ENCODE results near the gene ZSCAN9. TPM values are rescaled to one million over a fixed set of nuclear protein-coding genes. Genes with fewer than 3 reads are reported as not detected.

ZSCAN9 gene
- total and polyA plus RNA-seq, 4 experiments from 2014 or later = 1.2 to 4.4 (median 3.4) TPM

DNA sequence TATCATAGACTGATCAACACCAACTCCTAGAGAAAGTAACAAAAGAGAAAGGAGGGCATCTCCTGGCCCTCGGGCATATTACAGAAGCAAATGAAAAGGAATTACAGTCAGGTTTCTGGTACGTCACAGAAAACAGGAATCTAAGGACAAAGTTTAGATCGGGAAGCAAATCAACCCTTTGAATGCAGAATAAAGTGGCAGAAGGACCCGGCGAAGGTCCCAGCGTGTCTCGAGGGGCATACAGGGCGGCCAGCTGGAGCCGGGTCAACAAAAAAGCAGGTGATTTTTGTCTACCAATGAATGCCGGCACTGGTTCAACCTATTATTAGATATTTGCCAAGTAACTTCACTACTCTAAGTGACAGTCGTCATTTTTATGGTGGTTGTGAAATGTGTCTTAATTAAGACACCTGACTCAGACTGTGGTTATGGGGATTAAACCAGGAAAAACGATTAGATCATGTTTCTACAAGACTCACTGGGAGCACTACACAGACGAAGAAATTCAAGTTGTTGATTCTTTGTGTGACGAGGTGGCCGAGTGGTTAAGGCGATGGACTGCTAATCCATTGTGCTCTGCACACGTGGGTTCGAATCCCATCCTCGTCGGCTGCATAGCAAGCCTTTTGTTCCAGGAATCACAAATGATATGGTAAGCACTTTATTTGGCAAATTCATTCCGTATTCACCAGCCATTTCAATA, 12.4 kb upstream of the ZSCAN9 start:
- H3K4me3 ChIP-seq (ENCODE audit: low read length in 2 of 2) = no peak overlapping the region
- peaks cover 0 to 3% of the 10 kb centered on the region in 2 donors for H3K36me3 Mint-ChIP-seq
- peaks cover 64 to 75% of the 10 kb centered on the region in 2 donors for H3K27me3 Mint-ChIP-seq
- POLR2A ChIA-PET (ENCODE audit: partially characterized antibody) = no interaction called here
- peaks cover 0 to 18% (median 9%) of the 10 kb centered on the region in 8 donors for H3K9me3 Mint-ChIP-seq
- H3K4me1 Mint-ChIP-seq = peaks cover 6 to 26% (median 21%) of the 10 kb centered on the region in 4 donors
- peak overlapping the region in 5 of 8 donors; percentile 35 to 67 (median 47) for H3K4me3 Mint-ChIP-seq
- peaks cover 21% of the 10 kb centered on the region for H3K4me1 ChIP-seq (ENCODE audit: insufficient read depth, low read length)
- H3K27ac Mint-ChIP-seq = no peak overlapping the region
- DNase-seq = no peak
- peaks cover 60% of the 10 kb centered on the region for H3K27me3 ChIP-seq (ENCODE audit: insufficient read depth, low read length)
- intact Hi-C loops (cut with micrococcal nuclease) = no loop called here
- H3K36me3 ChIP-seq (ENCODE audit: insufficient read depth, low read length) = no peaks in the 10 kb centered on the region
- CTCF ChIA-PET (ENCODE audit: partially characterized antibody) = no interaction called here
- no peak overlapping the region for H3K27ac ChIP-seq (ENCODE audit: low read depth, low read length)
- H3K9me3 ChIP-seq (ENCODE audit: control insufficient read depth in 1 of 2, low read length in 2 of 2) = no peaks in the 10 kb centered on the region

GRCh38 chr6:28213213-28213523, 11.9 kb upstream of the ZSCAN9 start:
- H3K4me3 Mint-ChIP-seq = no peak overlapping the region
- H3K4me1 Mint-ChIP-seq = peaks cover 6 to 21% (median 16%) of the 10 kb centered on the region in 4 donors
- H3K27ac Mint-ChIP-seq = no peak overlapping the region
- Histone ChIP-seq H3K27me3 (ENCODE audit: insufficient read depth, low read length) (peaks cover 55% of the 10 kb centered on the region), H3K4me1 (ENCODE audit: insufficient read depth, low read length) (peaks cover 16% of the 10 kb centered on the region), H3K9me3 (ENCODE audit: control insufficient read depth in 1 of 2, low read length in 2 of 2) (no peaks in the 10 kb centered on the region), H3K27ac (ENCODE audit: low read depth, low read length) (no peak overlapping the region), H3K36me3 (ENCODE audit: insufficient read depth, low read length) (no peaks in the 10 kb centered on the region), H3K4me3 (ENCODE audit: low read length in 2 of 2) (no peak overlapping the region)
- H3K9me3 Mint-ChIP-seq = peaks cover 0 to 16% (median 6%) of the 10 kb centered on the region in 8 donors
- H3K27me3 Mint-ChIP-seq = peaks cover 62 to 75% of the 10 kb centered on the region in 2 donors
- POLR2A ChIA-PET (ENCODE audit: partially characterized antibody) = no interaction called here
- H3K36me3 Mint-ChIP-seq = peaks cover 0 to 3% of the 10 kb centered on the region in 2 donors
- no peak for DNase-seq
- intact Hi-C loops (cut with micrococcal nuclease) = no loop called here
- CTCF ChIA-PET (ENCODE audit: partially characterized antibody) = interaction anchor here (1.7 kb wide), 1 partner anchor 12 kb away, joined by 3 read pairs; no protein-coding TSS in a partner anchor

GRCh38 chr6:28215425-28215824, 9.7 kb upstream of the ZSCAN9 start:
- Mint-ChIP-seq H3K4me3 (no peak overlapping the region), H3K27ac (no peak overlapping the region), H3K9me3 (peaks cover 0 to 4% (median 3%) of the 10 kb centered on the region in 8 donors), H3K27me3 (peaks cover 52 to 74% of the 10 kb centered on the region in 2 donors), H3K4me1 (peaks cover 6 to 21% (median 14%) of the 10 kb centered on the region in 4 donors), H3K36me3 (no peaks in the 10 kb centered on the region)
- no peak overlapping the region for H3K4me3 ChIP-seq (ENCODE audit: low read length in 2 of 2)
- H3K27me3 ChIP-seq (ENCODE audit: insufficient read depth, low read length) = peaks cover 34% of the 10 kb centered on the region
- H3K36me3 ChIP-seq (ENCODE audit: insufficient read depth, low read length) = no peaks in the 10 kb centered on the region
- CTCF ChIA-PET (ENCODE audit: partially characterized antibody) = no interaction called here
- no peak for DNase-seq
- intact Hi-C loops (cut with micrococcal nuclease) = no loop called here
- no peak overlapping the region for H3K27ac ChIP-seq (ENCODE audit: low read depth, low read length)
- H3K4me1 ChIP-seq (ENCODE audit: insufficient read depth, low read length) = peaks cover 15% of the 10 kb centered on the region
- POLR2A ChIA-PET (ENCODE audit: partially characterized antibody) = no interaction called here
- H3K9me3 ChIP-seq (ENCODE audit: control insufficient read depth in 1 of 2, low read length in 2 of 2) = no peaks in the 10 kb centered on the region

- Histone ChIP-seq H3K9me3 (ENCODE audit: control insufficient read depth in 1 of 2, low read length in 2 of 2) (no peaks in the 10 kb centered on the region), H3K27me3 (ENCODE audit: insufficient read depth, low read length) (peaks cover 20% of the 10 kb centered on the region), H3K4me1 (ENCODE audit: insufficient read depth, low read length) (peaks cover 1% of the 10 kb centered on the region), H3K36me3 (ENCODE audit: insufficient read depth, low read length) (no peaks in the 10 kb centered on the region), H3K27ac (ENCODE audit: low read depth, low read length) (no peak overlapping the region), H3K4me3 (ENCODE audit: low read length in 2 of 2) (no peak overlapping the region)
- peak overlapping the region in 5 of 8 donors; percentile 14 to 65 (median 39) for H3K4me3 Mint-ChIP-seq
- H3K27me3 Mint-ChIP-seq = peaks cover 52 to 72% of the 10 kb centered on the region in 2 donors
- peaks cover 0 to 8% (median 3%) of the 10 kb centered on the region in 4 donors for H3K4me1 Mint-ChIP-seq
- intact Hi-C loops (cut with micrococcal nuclease) = no loop called here
- CTCF ChIA-PET (ENCODE audit: partially characterized antibody) = no interaction called here
- H3K9me3 Mint-ChIP-seq = peaks cover 0 to 6% (median under 1%) of the 10 kb centered on the region in 8 donors
- POLR2A ChIA-PET (ENCODE audit: partially characterized antibody) = interaction anchor here (1.7 kb wide), 1 partner anchor 76 kb away, joined by 3 read pairs; the partner anchor contains the start of gene ZKSCAN8
- no peak for DNase-seq
- no peak overlapping the region for H3K27ac Mint-ChIP-seq
- no peaks in the 10 kb centered on the region for H3K36me3 Mint-ChIP-seq
Measured at GRCh38 chr6:28217890-28218289, 7.2 kb upstream of the ZSCAN9 start.

DNA sequence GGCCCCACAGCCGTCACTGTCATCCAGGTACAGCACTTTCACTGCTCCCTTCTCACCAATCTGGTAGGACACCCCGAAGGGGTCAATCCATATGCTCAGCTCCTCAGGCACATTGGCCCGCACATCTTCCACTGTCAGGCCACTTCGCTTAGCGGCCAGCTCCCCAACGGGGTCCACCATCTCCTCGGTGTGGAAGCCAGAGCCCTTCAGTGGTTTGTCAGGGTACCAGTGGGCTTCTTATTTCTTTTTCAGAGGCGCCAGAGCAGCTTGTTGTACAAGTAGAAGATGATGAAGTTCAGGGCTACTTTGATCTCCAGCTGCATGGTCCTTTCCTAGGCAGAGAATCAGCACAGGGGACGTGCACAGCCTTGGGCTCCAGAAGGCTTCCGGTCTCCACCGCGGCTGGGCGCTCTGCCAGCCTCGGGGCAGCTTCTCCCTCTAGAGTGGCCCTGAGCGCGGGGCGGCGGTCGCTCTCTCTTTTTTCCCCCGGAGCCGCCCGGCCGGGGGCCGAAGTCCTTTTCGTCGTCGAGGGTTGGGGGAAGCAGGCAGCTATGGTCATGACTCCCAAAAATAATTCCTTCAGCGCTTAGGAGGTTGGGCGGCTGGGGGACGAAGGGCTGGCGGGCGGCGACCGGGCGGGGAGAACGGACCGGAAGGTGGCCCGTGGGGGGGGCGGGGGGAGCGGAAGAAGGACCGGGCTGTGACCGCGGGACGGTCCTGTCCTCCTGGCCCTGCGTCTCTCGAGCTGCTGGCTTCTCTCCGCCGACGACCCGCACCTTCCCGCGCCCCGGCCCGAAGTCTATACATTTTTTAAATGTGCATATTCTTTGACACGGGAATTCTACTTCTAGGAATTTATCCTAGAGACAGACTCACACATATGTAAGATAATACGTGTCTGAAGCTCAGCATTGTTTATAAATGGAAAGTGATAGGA, 6.5 kb upstream of the ZSCAN9 start:
- H3K4me3 ChIP-seq (ENCODE audit: low read length in 2 of 2) = peak overlapping the region in 1 of 2 donors; percentile 25
- Mint-ChIP-seq H3K4me3 (peak overlapping the region; percentile 70 to 83 (median 74)), H3K9me3 (peaks cover 0 to 6% (median under 1%) of the 10 kb centered on the region in 8 donors), H3K4me1 (peaks cover 0 to 4% (median under 1%) of the 10 kb centered on the region in 4 donors), H3K27me3 (peaks cover 55 to 71% of the 10 kb centered on the region in 2 donors), H3K27ac (no peak overlapping the region), H3K36me3 (no peaks in the 10 kb centered on the region)
- peaks cover 18% of the 10 kb centered on the region for H3K27me3 ChIP-seq (ENCODE audit: insufficient read depth, low read length)
- ChIA-PET CTCF (ENCODE audit: partially characterized antibody) (no interaction called here), POLR2A (ENCODE audit: partially characterized antibody) (interaction anchor here (1.7 kb wide), 1 partner anchor 77 kb away, joined by 3 read pairs; the partner anchor contains the start of gene ZKSCAN8)
- no peaks in the 10 kb centered on the region for H3K9me3 ChIP-seq (ENCODE audit: control insufficient read depth in 1 of 2, low read length in 2 of 2)
- H3K4me1 ChIP-seq (ENCODE audit: insufficient read depth, low read length) = no peaks in the 10 kb centered on the region
- DNase-seq = no peak
- intact Hi-C loops (cut with micrococcal nuclease) = no loop called here
- no peaks in the 10 kb centered on the region for H3K36me3 ChIP-seq (ENCODE audit: insufficient read depth, low read length)
- no peak overlapping the region for H3K27ac ChIP-seq (ENCODE audit: low read depth, low read length)

DNA sequence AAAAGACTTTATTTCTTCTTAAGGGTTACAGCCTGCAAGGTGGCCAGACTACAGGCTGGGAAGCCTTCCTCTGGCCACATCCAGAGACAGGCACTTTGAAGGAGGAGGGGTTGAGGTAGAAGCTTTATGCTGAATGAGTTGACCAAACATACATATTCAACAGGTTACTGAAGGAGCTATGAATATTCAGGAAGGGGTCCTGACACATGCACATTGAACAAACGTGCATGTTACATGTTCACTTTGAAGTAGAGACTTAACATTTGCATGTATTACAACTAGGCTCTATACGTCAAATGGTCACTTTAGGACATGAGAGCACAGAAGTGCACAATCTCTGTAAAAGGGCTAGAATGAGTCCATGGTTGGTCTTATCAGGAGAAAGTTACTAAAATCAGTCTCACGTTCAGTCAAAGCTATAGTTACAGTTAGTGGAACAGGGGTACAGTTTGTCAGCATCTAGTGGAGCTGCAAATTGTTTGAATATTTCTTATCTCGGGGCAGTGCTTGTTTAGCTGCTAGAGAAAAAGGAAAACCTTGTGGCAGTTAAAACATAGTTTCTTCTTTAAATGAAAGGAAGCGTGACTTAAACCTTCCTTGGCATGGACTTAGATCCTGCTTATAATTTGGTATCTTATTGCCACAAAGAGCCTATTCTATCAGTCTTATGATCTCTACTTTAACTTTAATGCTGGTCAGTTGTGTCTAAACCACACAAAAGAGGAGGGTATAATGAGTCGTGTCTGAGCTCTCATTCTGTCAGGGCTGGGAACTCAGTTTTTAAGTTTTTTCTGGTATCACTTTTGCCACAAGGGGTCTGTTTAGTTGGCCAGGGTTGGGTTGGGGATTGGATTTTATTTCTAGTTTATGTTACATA, 4.6 kb upstream of the ZSCAN9 start:
- intact Hi-C loops (cut with micrococcal nuclease) = no loop called here
- H3K4me1 ChIP-seq (ENCODE audit: insufficient read depth, low read length) = peaks cover 3% of the 10 kb centered on the region
- H3K27me3 ChIP-seq (ENCODE audit: insufficient read depth, low read length) = peaks cover 14% of the 10 kb centered on the region
- POLR2A ChIA-PET (ENCODE audit: partially characterized antibody) = interaction anchor here (1.8 kb wide), 1 partner anchor 79 kb away, joined by 4 read pairs; the partner anchor contains the start of gene ZKSCAN8
- no peaks in the 10 kb centered on the region for H3K36me3 ChIP-seq (ENCODE audit: insufficient read depth, low read length)
- Mint-ChIP-seq H3K4me3 (no peak overlapping the region), H3K9me3 (peaks cover 0 to 8% (median 0%) of the 10 kb centered on the region in 8 donors), H3K36me3 (peaks cover 0 to 2% of the 10 kb centered on the region in 2 donors), H3K27me3 (peaks cover 48 to 67% of the 10 kb centered on the region in 2 donors), H3K4me1 (peaks cover 6 to 12% (median 10%) of the 10 kb centered on the region in 4 donors), H3K27ac (no peak overlapping the region)
- no peak overlapping the region for H3K27ac ChIP-seq (ENCODE audit: low read depth, low read length)
- no peak for DNase-seq
- no peak overlapping the region for H3K4me3 ChIP-seq (ENCODE audit: low read length in 2 of 2)
- H3K9me3 ChIP-seq (ENCODE audit: control insufficient read depth in 1 of 2, low read length in 2 of 2) = no peaks in the 10 kb centered on the region
- CTCF ChIA-PET (ENCODE audit: partially characterized antibody) = no interaction called here

Measured in CD4-positive, alpha-beta memory T cell (primary cell).